CD4-positive, alpha-beta T cell treated with Interferon gamma for 1 hour (primary cell): ENCODE results near the gene SERTM2.

Experiments
- DNase-seq: peaks from one replicate; pipeline ENCODE4 v3.0.0-alpha.2; 2020

Gene SERTM2

DNA sequence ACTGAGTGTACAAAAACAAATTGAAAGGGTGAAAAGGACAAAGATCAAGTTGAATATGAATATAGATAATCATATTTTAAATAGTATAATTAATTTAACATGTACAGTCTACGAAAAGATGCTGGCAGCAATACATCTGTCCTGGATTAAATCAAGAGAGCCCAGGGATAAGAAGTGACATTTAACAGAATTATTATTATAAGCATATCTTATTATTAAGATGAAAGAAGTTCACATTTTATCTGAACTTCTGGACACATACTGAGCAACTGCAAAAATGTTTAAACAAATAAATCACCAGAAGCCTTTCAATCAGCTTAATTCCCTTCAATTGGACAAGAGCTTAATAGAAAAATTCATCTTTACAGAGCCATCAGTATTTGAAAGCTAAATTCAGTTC lies 50.4 kb downstream of the SERTM2 start:
- DNase-seq, result no peak

DNA sequence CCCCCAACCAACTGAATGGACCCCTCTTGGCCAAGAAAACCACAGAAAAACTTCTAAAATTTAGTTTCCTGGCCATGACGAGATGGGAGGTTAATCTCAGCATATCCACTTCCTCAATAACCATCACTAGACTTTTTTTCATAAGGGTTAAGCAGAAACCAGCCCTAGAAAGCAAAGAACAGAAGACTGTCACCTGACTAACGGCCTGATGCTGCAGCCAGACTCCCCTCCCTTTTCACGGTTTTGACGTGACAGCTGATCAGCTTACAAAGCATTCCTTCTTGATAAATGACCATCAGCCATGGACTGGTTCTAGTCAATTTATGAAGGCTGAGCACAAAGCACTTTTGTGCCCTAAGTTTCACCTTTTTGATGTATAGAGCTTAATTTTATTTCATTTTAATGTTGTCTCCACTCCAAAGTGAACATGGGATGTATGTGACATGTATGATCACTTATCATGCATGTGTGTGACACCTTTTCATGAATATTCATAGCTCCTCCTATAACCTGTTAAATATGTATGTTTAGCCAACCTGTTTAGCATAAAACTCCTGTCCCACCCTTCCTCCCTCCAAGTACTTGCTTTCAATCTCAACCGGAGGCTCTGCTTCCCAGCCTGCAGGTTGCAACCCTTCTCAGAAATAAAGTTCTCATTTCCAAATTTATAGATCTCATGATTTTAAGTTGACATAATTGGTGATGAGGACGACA lies 56.3 kb downstream of the SERTM2 start:
- no peak for DNase-seq

DNA sequence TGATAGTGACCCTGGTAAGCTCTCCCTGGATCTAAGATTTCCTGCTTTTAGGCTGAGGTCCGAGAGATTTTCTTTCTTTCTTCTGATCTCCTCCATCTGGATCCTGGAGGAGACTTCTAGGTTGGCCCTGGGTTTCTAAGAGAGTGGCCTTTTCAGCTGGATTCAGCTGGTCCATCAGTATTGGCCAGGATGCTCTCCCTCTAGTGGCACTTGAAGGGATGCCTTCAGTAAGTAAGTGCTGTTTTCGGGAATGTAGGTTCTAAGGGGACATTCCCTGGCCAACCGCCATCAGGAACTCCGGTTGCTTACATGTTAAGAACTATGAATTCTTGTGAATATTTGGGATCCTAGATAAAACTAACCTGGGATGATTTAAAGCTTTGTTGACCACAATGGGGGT lies 56.9 kb downstream of the SERTM2 start:
- no peak for DNase-seq

DNA sequence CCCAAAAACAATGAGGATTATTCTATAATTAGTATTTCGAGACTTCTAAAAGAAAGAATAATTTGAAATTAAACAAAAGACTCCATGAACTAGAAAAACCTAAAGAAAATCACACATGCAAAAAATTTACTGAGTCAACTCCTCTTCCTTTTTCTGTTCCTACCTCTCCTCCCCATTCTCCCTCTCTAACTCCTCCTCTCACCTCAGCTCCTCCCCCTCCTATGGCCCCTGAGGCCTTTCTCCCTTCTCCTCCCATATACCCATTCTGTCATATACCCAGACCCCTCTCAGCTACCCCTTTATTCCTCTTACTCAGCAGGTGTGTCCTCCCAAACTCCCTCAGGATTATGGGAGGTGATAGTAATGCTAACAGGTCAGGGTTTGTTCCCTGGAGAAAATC lies 57.4 kb downstream of the SERTM2 start:
- DNase-seq, result no peak
